DOHH2 (cell line): ENCODE data around the gene VAPB.

Experiments used
- EZH2phosphoT487 ChIP-seq: fragments of 200-600 bp; sonication (generic); IDR thresholded peaks from 2 replicates; pipeline ENCODE4 v1.6.1; 2017; ENCODE audit warnings: borderline replicate concordance, mild to moderate bottlenecking, antibody characterized with exemption, low read length, moderate library complexity, mixed read lengths
- TF ChIP-seq, protein P1 (sequence below): fragments of 200-600 bp; sonication (generic); IDR thresholded peaks from one replicate; pipeline ENCODE4 v1.5.1; 2014; ENCODE audit warnings: antibody characterized with exemption, mild to moderate bottlenecking, low read depth, low read length; ENCODE audit not compliant: poor library complexity, severe bottlenecking

- TF ChIP-seq, protein P1, sequence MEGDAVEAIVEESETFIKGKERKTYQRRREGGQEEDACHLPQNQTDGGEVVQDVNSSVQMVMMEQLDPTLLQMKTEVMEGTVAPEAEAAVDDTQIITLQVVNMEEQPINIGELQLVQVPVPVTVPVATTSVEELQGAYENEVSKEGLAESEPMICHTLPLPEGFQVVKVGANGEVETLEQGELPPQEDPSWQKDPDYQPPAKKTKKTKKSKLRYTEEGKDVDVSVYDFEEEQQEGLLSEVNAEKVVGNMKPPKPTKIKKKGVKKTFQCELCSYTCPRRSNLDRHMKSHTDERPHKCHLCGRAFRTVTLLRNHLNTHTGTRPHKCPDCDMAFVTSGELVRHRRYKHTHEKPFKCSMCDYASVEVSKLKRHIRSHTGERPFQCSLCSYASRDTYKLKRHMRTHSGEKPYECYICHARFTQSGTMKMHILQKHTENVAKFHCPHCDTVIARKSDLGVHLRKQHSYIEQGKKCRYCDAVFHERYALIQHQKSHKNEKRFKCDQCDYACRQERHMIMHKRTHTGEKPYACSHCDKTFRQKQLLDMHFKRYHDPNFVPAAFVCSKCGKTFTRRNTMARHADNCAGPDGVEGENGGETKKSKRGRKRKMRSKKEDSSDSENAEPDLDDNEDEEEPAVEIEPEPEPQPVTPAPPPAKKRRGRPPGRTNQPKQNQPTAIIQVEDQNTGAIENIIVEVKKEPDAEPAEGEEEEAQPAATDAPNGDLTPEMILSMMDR: no peak
- TF ChIP-seq EZH2phosphoT487: no peak
These were observed 82.5 kb downstream of the VAPB start for GRCh38 chr20:58471193-58472164.
